Progenitor cell of endocrine pancreas (in vitro differentiated cells): ENCODE data around the gene COL3A1. TPM values are rescaled to one million over a fixed set of nuclear protein-coding genes. Genes with fewer than 3 reads are reported as not detected.

ENCODE experiments used
- DNase-seq: peaks from one replicate; pipeline ENCODE4 v3.0.0; 2021; ENCODE audit warnings: low spot score; ENCODE audit not compliant: unreplicated experiment
- H3K27ac Mint-ChIP-seq: 2 replicates; pipeline ENCODE4 v1.8.0; 2021; ENCODE audit warnings: mild to moderate bottlenecking, moderate library complexity, mixed read lengths
- H3K27me3 Mint-ChIP-seq: 2 replicates; pipeline ENCODE4 v1.8.0; 2021; ENCODE audit warnings: mixed read lengths
- H3K36me3 Mint-ChIP-seq: 2 replicates; pipeline ENCODE4 v1.8.0; 2022; ENCODE audit warnings: mixed read lengths; ENCODE audit not compliant: insufficient read depth
- H3K4me1 Mint-ChIP-seq: 2 replicates; pipeline ENCODE4 v1.8.0; 2021; ENCODE audit warnings: low read depth, mixed read lengths
- H3K4me3 Mint-ChIP-seq: 2 replicates; pipeline ENCODE4 v1.8.0; 2021; ENCODE audit warnings: low read depth, mild to moderate bottlenecking, moderate library complexity, mixed read lengths
- H3K9me3 Mint-ChIP-seq: 2 replicates; pipeline ENCODE4 v1.8.0; 2021; ENCODE audit warnings: low read depth, mixed read lengths
- CTCF ChIP-seq: fragments of 200-600 bp; sonication (generic); IDR thresholded peaks from one replicate; pipeline ENCODE4 v1.5.0; 2021; ENCODE audit warnings: antibody characterized with exemption, mild to moderate bottlenecking; ENCODE audit not compliant: unreplicated experiment
- total RNA-seq: library from RNA; stranded (reverse); gene quantifications from 2 replicates; pipeline ENCODE4 v1.2.1, GENCODE V29; 2021

The COL3A1 gene
- total RNA-seq, 1 donor from 2014 or later, result 15.5 TPM

GRCh38 chr2:188944442-188944841 is 29.7 kb upstream of the COL3A1 start:
- Mint-ChIP-seq H3K4me1 (no peaks in the 10 kb centered on the region), H3K36me3 (no peaks in the 10 kb centered on the region), H3K9me3 (peaks cover 8% of the 10 kb centered on the region), H3K27me3 (no peaks in the 10 kb centered on the region), H3K27ac (no peak overlapping the region), H3K4me3 (no peak overlapping the region)
- DNase-seq, result no peak
- no peak for TF ChIP-seq CTCF

GRCh38 chr2:188949046-188949818 is 24.9 kb upstream of the COL3A1 start:
- TF ChIP-seq CTCF, result no peak
- H3K27ac Mint-ChIP-seq, result no peak overlapping the region
- no peaks in the 10 kb centered on the region for H3K4me1 Mint-ChIP-seq
- H3K27me3 Mint-ChIP-seq, result no peaks in the 10 kb centered on the region
- H3K9me3 Mint-ChIP-seq, result peaks cover 8% of the 10 kb centered on the region
- H3K36me3 Mint-ChIP-seq, result no peaks in the 10 kb centered on the region
- no peak for DNase-seq
- no peak overlapping the region for H3K4me3 Mint-ChIP-seq

- H3K9me3 Mint-ChIP-seq, result no peaks in the 10 kb centered on the region
- no peak for DNase-seq
- no peaks in the 10 kb centered on the region for H3K27me3 Mint-ChIP-seq
- H3K4me1 Mint-ChIP-seq, result no peaks in the 10 kb centered on the region
- no peaks in the 10 kb centered on the region for H3K36me3 Mint-ChIP-seq
- H3K4me3 Mint-ChIP-seq, result no peak overlapping the region
- no peak for TF ChIP-seq CTCF
- H3K27ac Mint-ChIP-seq, result no peak overlapping the region
Observed at GRCh38 chr2:188952901-188953300, 21.3 kb upstream of the COL3A1 start.

- Mint-ChIP-seq H3K4me1 (no peaks in the 10 kb centered on the region), H3K27ac (no peak overlapping the region), H3K4me3 (no peak overlapping the region), H3K27me3 (no peaks in the 10 kb centered on the region), H3K36me3 (no peaks in the 10 kb centered on the region), H3K9me3 (peaks cover 5% of the 10 kb centered on the region)
- no peak for DNase-seq
- no peak for TF ChIP-seq CTCF
Observed at GRCh38 chr2:188956290-188956689, 17.9 kb upstream of the COL3A1 start.

- H3K27me3 Mint-ChIP-seq, result no peaks in the 10 kb centered on the region
- H3K27ac Mint-ChIP-seq, result no peak overlapping the region
- no peaks in the 10 kb centered on the region for H3K4me1 Mint-ChIP-seq
- no peak overlapping the region for H3K4me3 Mint-ChIP-seq
- TF ChIP-seq CTCF, result no peak
- H3K9me3 Mint-ChIP-seq, result peaks cover 5% of the 10 kb centered on the region
- no peaks in the 10 kb centered on the region for H3K36me3 Mint-ChIP-seq
- DNase-seq, result no peak
Observed at GRCh38 chr2:188956961-188957360, 17.2 kb upstream of the COL3A1 start.
